ENCODE measurements around the gene OCIAD2. TPM values are rescaled to one million over a fixed set of nuclear protein-coding genes. Genes with fewer than 3 reads are reported as not detected.
"Not testable (repeated sequence)": the region's sequence is repeated elsewhere in the genome, so short reads cannot be mapped to it uniquely, and the experiment has no call there.

The OCIAD2 gene
- total RNA-seq, 2 donors from 2014 or later = 91.6 to 164 TPM

DNA sequence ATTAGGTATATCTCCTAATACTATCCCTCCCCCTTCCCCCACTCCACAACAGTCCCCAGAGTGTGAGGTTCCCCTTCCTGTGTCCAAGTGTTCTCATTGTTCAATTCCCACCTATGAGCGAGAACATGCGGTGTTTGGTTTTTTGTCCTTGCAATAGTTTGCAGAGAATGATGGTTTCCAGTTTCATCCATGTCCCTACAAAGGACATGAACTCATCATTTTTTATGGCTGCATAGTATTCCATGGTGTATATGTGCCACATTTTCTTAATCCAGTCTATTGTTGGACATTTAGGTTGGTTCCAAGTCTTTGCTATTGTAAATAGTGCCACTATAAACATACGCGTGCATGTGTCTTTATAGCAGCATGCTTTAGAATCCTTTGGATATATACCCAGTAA is 41.9 kb downstream of the OCIAD2 start:
- ATAC-seq; intact Hi-C loops (cut with DNase I, micrococcal nuclease): not testable (repeated sequence)

DNA sequence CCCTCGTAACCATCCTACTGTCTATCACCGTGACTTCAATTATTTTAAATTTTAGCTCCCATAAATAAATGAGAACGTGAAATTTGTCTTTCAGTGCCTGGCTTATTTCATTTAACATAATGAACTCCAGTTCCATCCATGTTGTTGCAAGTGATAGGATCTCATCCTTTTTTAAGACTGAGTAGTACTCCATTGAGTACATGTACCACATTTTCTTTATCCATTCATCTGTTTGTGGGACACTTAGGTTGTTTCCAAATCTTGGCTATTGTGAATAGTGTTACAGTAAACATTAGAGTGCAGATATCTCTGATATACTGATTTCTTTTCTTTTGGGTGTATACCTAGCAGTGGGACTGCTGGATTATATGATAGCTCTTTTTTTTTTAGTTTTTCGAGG is 42.8 kb downstream of the OCIAD2 start:
- ATAC-seq = no peak
- no peak for DNase-seq
- intact Hi-C loops (cut with DNase I, micrococcal nuclease) = no loop called here

More for the DNA sequence above, 41.9 kb downstream of the OCIAD2 start:
- DNase-seq = not testable (repeated sequence)

DNA sequence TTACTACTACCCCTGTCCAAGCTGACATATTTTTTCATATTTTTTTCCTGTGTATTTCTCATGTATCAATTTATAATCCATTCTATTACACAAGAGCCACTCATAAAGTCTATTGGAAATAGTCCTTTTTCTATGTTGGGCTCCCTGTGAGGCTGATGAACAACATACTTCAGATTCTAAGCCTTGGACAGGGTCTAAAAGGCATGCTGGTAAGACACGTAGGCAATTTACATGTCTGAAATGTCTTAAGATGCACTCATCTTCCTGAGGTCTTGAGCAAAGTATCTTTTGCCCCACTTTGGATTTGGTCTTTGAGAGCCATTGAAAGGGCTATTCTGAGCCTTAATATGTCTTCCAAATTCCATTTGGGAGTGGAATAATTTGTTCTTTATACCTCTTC is 43.9 kb downstream of the OCIAD2 start:
- no peak for ATAC-seq
- no peak for DNase-seq
- intact Hi-C loops (cut with DNase I, micrococcal nuclease) = no loop called here

DNA sequence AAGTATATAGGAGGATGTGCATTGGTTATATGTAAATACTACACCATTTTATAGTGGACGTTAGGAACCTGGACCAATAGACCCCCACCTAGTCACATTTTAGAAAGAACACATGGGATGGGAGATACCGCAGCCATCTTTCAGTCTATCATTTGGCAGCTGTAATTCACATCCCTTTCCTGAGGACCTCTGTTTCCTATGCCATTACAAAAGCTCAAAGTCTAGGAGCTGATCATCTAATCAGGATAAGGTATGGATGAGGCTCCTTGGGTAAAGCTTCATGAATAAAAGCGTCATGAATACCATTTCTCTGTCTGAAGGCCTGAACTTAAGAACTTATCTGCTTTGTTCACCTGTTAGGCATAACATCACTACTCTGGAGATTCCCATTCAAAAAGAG is 44.5 kb downstream of the OCIAD2 start:
- ATAC-seq = no peak
- no peak for DNase-seq
- intact Hi-C loops (cut with DNase I, micrococcal nuclease) = no loop called here

DNA sequence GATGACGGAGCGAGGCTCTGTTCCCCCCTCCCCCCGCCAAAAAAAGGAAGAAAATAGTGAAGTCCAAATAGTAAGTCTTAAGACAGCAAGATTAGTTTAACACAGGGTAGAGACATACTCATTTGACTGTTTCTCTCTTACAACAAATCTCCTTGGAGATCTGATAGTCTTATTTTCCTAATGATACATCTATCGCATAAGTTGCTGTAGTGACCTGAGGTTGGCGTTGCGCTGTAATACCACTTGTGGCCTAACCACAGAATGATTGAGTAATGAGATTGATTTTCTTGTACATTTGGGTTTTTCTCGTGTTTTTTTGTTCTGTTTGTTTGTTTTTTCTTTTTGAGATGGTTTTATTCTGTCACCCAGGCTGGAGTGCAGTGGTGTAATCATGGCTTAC is 48.4 kb downstream of the OCIAD2 start:
- no peak for ATAC-seq
- no peak for DNase-seq
- intact Hi-C loops (cut with DNase I, micrococcal nuclease) = no loop called here

DNA sequence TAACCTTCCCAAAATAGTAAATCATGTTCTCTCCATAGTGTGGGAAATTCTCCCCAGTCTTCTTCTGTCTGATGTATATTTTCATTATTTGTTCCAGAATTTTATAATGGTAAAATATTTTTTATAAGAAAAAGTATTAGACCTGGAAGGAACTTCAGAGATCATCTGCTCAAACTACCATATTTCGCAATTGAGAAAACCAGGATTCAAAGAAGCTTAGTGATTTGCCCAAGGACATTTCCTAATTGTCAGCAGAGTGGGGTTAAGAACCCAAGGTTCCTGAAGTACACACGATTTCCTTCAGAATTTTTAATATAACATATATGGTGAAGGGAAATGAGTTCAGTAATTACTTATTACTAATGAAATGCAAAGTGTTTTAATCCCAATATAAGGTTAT is 51.6 kb downstream of the OCIAD2 start:
- ATAC-seq (no peak), DNase-seq (no peak)
- intact Hi-C loops (cut with DNase I, micrococcal nuclease) = no loop called here

DNA sequence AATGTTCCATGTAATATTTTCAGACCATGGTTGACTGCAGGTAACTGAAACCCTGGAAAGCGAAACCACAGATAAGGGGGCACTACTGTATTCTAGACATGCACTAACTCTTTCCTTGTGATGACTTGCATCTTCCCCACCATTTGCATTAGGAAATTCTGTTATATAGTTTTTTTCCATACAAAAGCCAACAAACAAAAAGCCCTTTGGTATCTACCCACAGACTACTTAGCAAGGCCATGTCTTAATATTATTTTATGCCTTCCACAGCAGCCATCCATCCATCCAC is 52.2 kb downstream of the OCIAD2 start:
- no peak for ATAC-seq
- DNase-seq = no peak
- intact Hi-C loops (cut with DNase I, micrococcal nuclease) = no loop called here

DNA sequence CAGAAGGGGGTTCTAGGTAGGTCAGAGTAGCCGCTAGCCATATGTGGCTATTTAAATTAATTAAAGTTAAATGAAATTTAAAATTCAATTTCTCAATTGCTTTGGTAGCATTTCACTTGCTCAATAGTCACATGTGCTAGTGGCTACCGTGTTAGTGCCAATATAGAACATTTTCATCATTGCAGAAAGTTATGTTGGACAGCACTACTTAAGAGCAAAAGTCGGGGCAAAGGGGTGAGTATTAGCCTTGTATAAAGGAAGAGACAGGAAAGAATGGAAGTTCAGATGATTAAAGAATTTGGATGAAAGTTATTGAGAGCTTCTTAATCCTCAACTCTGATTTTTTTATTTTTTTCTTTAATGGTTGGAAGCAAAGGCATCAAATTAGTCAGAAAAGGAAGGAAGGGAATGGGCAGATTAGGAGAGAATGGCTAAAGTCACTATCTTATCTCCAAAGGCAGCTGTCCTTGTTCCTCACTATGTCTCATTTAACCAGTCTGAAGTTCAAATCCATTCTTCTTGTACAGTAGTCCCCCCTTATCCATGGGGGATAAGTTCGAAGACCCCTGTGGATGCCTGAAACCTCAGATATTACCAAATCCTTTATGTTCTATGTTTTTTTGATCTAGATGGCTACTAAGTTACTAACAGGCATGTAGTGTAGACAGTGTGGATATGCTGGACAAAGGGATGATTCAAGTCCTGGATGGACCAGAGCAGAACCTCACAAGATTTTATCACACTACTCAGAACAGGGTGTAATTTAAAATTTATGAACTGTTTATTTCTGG is 52.8 kb downstream of the OCIAD2 start:
- ATAC-seq = no peak
- intact Hi-C loops (cut with DNase I, micrococcal nuclease) = no loop called here
- DNase-seq = no peak

DNA sequence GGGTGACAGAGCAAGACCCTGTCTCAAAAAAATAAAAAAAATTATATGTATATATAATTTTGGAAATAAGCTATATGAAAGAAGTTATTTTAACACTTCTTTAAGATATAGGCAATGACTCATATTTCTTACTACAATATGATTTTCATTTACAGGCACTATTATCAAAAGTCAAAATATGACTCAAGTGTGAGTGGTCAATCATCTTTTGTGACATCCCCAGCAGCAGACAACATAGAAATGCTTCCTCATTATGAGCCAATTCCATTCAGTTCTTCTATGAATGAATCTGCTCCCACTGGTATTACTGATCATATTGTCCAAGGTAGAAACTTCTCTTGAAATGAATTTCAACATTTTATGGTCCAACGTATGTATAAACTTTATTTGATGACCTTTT is 54.9 kb downstream of the OCIAD2 start:
- no peak for DNase-seq
- intact Hi-C loops (cut with DNase I, micrococcal nuclease) = no loop called here
- ATAC-seq = no peak

DNA sequence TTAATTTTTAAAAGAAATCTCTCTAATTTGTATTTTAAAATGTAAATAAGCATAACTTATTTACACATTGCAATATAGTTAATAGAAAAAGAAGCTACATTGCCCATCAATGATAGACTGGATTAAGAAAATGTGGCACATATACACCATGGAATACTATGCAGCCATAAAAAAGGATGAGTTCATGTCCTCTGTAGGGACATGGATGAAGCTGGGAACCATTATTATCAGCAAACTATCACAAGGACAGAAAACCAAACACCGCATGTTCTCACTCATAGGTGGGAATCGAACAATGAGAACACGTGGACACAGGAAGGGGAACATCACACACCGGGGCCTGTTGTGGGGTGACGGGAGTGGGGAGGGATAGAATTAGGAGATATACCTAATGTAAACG is 57.8 kb downstream of the OCIAD2 start:
- intact Hi-C loops (cut with DNase I, micrococcal nuclease); ATAC-seq: not testable (repeated sequence)

DNA sequence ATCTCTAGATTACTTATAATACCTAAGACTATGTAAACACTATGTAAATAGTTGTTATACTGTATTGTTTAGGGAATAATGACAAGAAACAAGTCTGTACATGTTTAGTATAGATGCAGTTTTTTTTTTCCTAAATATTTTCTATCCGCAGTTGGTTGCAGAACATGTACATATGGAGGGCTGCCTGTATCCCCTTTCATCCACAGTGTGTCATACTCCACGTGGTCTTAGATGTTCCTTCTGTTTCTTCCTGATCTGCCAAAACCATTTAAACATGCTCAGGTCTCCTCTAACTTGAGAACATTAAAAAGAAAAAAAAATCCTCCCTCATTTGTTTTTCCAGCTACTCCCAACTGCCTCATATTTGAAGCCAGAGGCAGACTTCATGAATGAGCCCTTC is 61.7 kb downstream of the OCIAD2 start:
- ATAC-seq = no peak
- DNase-seq = no peak
- intact Hi-C loops (cut with DNase I, micrococcal nuclease) = no loop called here

More for the DNA sequence above, 57.8 kb downstream of the OCIAD2 start:
- not testable (repeated sequence) for DNase-seq

DNA sequence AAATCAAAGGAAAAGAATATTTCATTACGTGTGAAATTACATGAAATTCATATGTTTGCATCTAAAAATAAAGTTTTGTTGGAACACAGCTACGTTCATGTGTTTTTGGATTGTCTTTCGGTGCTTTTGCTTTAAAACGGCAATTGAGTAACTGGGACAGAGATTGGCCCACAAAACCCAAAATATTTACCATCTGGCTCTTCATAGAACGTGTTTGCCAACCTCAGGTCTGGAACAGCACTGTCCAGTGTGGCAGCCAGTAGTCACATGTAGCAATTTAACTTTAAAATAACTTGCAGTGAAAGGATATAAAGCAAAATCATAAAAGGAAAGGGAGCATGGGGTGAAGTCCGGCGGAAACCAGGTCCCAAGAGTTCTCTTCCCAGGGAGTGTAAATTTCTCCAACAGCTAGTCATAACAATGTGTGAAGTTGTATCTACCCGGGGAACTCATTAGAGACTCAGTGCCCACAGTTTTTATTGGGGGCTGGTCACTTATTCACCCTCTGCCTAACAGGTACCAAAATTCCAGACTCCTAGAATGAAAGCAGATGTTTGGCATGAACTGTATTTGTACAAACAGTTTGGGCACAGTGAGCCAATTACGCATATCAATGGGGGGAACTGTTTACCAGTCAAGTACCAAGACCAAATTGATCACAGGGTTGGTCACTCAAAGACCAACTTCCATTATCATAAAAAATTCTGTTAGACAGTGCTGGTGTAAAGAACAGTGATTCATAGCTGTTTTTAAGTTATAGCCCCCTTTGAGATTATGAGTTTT is 65.3 kb downstream of the OCIAD2 start:
- intact Hi-C loops (cut with DNase I, micrococcal nuclease) = no loop called here
- ATAC-seq (no peak), DNase-seq (no peak)

DNA sequence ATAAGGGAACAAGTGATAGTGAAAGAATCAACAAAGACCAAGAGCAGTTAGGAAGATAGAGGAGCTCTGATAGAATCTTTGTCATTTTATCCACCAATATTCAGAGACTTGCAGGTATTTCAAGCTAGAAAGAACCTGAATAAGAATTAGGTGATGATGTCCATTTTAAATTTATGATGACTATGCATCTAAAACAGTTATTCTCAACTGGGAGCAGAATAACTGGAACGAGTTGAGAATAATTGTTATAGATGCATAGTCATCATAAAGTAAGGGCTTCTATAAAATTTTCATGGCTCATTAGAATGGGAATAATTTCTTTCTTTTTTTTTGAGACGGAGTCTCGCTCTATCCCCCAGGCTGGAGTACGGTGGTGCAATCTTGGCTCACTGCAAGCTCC is 69.9 kb downstream of the OCIAD2 start:
- DNase-seq = no peak
- intact Hi-C loops (cut with DNase I, micrococcal nuclease) = loop anchor here in 1 of 2 donors (10.0 kb wide), 1 partner anchor 52 kb away; the partner anchor contains the start of gene FRYL
- no peak for ATAC-seq

Other genes with a start within 250 kb of the OCIAD2 start
- 100 to 1,000 TPM; 288 to 437 TPM for gene FRYL, start 126.5 kb downstream of the OCIAD2 start, total RNA-seq
- gene OCIAD1, start 75.7 kb downstream of the OCIAD2 start, total RNA-seq = 100 to 1,000 TPM; 123 to 129 TPM
- gene CWH43, start 79.5 kb upstream of the OCIAD2 start, total RNA-seq = 10 to 100 TPM; 25.5 to 56.8 TPM